22Rv1 (cell line): Measurements from ENCODE around the gene C14orf180.

Experiments used
- H3K27ac ChIP-seq: fragments of 450-650 bp; 2 replicates; pipeline ENCODE4 v1.5.1; 2017
- CTCF ChIP-seq: fragments of 450-650 bp; IDR thresholded peaks from 2 replicates; pipeline ENCODE4 v1.5.1; 2017; ENCODE audit warnings: mild to moderate bottlenecking
- ZFX ChIP-seq: fragments of 450-650 bp; IDR thresholded peaks from 2 replicates; pipeline ENCODE4 v1.6.1; 2017; ENCODE audit warnings: antibody characterized with exemption, borderline replicate concordance

Gene C14orf180

GRCh38 chr14:104638927-104639450 is 59.4 kb downstream of the C14orf180 start:
- no peak for TF ChIP-seq CTCF
- TF ChIP-seq ZFX = no peak
- H3K27ac ChIP-seq = no peak overlapping the region

GRCh38 chr14:104639471-104639870 is 59.9 kb downstream of the C14orf180 start:
- no peak overlapping the region for H3K27ac ChIP-seq
- TF ChIP-seq ZFX = no peak
- no peak for TF ChIP-seq CTCF
